Measurements from ENCODE around the gene XRN2.

The XRN2 gene

GRCh38 chr20:21391185-21391971 is 88.2 kb downstream of the XRN2 start:
- TF ChIP-seq TAF1 (IDR thresholded peaks at IDR 0.05; ENCODE audit: low read depth), result no peak
- no peak for TF ChIP-seq TEAD4 (IDR thresholded peaks at IDR 0.05)
- TF ChIP-seq YY1 (IDR thresholded peaks at IDR 0.05; ENCODE audit: low read depth), result no peak
- no peak for TF ChIP-seq RAD21 (IDR thresholded peaks at IDR 0.05; ENCODE audit: low read depth)
- TF ChIP-seq TCF12 (IDR thresholded peaks at IDR 0.05; ENCODE audit: low read depth), result no peak
- no peak for TF ChIP-seq CREB1 (IDR thresholded peaks at IDR 0.05; ENCODE audit: low read depth)
- no peak for TF ChIP-seq EP300 (IDR thresholded peaks at IDR 0.05; ENCODE audit: borderline replicate concordance)

- TF ChIP-seq CREB1 (IDR thresholded peaks at IDR 0.05; ENCODE audit: low read depth) (no peak), TCF12 (IDR thresholded peaks at IDR 0.05; ENCODE audit: low read depth) (no peak), USF1 (IDR thresholded peaks at IDR 0.05) (no peak), EP300 (IDR thresholded peaks at IDR 0.05; ENCODE audit: borderline replicate concordance) (no peak), FOXM1 (IDR thresholded peaks at IDR 0.05; ENCODE audit: borderline replicate concordance, low read depth) (no peak), TAF1 (IDR thresholded peaks at IDR 0.05; ENCODE audit: low read depth) (no peak), NFIC (IDR thresholded peaks at IDR 0.05) (no peak), CEBPB (IDR thresholded peaks at IDR 0.05) (no peak), TEAD4 (IDR thresholded peaks at IDR 0.05) (no peak), EGR1 (IDR thresholded peaks at IDR 0.05) (no peak), YY1 (IDR thresholded peaks at IDR 0.05; ENCODE audit: low read depth) (no peak), RAD21 (IDR thresholded peaks at IDR 0.05; ENCODE audit: low read depth) (no peak), ZBTB7A (IDR thresholded peaks at IDR 0.05; ENCODE audit: low read depth) (no peak)
- TF ChIP-seq, protein P1, sequence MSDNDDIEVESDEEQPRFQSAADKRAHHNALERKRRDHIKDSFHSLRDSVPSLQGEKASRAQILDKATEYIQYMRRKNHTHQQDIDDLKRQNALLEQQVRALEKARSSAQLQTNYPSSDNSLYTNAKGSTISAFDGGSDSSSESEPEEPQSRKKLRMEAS (IDR thresholded peaks at IDR 0.05), result no peak
- TF ChIP-seq, protein P2, sequence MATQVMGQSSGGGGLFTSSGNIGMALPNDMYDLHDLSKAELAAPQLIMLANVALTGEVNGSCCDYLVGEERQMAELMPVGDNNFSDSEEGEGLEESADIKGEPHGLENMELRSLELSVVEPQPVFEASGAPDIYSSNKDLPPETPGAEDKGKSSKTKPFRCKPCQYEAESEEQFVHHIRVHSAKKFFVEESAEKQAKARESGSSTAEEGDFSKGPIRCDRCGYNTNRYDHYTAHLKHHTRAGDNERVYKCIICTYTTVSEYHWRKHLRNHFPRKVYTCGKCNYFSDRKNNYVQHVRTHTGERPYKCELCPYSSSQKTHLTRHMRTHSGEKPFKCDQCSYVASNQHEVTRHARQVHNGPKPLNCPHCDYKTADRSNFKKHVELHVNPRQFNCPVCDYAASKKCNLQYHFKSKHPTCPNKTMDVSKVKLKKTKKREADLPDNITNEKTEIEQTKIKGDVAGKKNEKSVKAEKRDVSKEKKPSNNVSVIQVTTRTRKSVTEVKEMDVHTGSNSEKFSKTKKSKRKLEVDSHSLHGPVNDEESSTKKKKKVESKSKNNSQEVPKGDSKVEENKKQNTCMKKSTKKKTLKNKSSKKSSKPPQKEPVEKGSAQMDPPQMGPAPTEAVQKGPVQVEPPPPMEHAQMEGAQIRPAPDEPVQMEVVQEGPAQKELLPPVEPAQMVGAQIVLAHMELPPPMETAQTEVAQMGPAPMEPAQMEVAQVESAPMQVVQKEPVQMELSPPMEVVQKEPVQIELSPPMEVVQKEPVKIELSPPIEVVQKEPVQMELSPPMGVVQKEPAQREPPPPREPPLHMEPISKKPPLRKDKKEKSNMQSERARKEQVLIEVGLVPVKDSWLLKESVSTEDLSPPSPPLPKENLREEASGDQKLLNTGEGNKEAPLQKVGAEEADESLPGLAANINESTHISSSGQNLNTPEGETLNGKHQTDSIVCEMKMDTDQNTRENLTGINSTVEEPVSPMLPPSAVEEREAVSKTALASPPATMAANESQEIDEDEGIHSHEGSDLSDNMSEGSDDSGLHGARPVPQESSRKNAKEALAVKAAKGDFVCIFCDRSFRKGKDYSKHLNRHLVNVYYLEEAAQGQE (IDR thresholded peaks at IDR 0.05; ENCODE audit: low read depth), result no peak
Measured at GRCh38 chr20:21391972-21392352, 88.8 kb downstream of the XRN2 start.

DNA sequence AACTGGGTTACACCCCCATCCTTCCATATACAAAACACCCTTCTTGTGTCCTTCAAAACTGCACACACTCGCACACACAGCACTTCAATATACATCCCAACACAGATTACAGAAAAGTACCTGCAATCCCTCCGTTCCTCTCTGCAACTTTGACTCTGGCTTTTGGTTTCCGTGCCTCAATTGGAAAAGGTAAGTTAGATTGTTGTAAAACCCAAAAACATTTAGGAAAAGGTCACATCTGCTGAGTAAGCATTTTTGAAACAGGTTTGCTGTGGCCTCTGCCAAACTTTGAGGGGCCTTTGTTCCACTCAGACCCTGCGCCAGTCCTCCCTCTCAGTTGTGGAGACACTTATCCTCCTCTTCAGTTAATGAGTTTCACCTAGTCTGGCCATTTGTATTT is 90.0 kb downstream of the XRN2 start:
- TF ChIP-seq YY1 (IDR thresholded peaks at IDR 0.05; ENCODE audit: low read depth), result no peak
- TF ChIP-seq TCF12 (IDR thresholded peaks at IDR 0.05; ENCODE audit: low read depth), result no peak
- TF ChIP-seq, protein P2 (IDR thresholded peaks at IDR 0.05; ENCODE audit: low read depth), result no peak
- TF ChIP-seq TAF1 (IDR thresholded peaks at IDR 0.05; ENCODE audit: low read depth), result no peak
- no peak for TF ChIP-seq EGR1 (IDR thresholded peaks at IDR 0.05)
- no peak for TF ChIP-seq USF1 (IDR thresholded peaks at IDR 0.05)
- TF ChIP-seq ZBTB7A (IDR thresholded peaks at IDR 0.05; ENCODE audit: low read depth), result no peak
- TF ChIP-seq RAD21 (IDR thresholded peaks at IDR 0.05; ENCODE audit: low read depth), result no peak
- TF ChIP-seq CEBPB (IDR thresholded peaks at IDR 0.05), result no peak
- TF ChIP-seq TEAD4 (IDR thresholded peaks at IDR 0.05), result no peak
- TF ChIP-seq, protein P1 (IDR thresholded peaks at IDR 0.05), result no peak
- no peak for TF ChIP-seq CREB1 (IDR thresholded peaks at IDR 0.05; ENCODE audit: low read depth)
- TF ChIP-seq NFIC (IDR thresholded peaks at IDR 0.05), result no peak
- no peak for TF ChIP-seq EP300 (IDR thresholded peaks at IDR 0.05; ENCODE audit: borderline replicate concordance)
- TF ChIP-seq FOXM1 (IDR thresholded peaks at IDR 0.05; ENCODE audit: borderline replicate concordance, low read depth), result no peak

GRCh38 chr20:21393816-21394519 is 90.8 kb downstream of the XRN2 start:
- TF ChIP-seq, protein P2 (IDR thresholded peaks at IDR 0.05; ENCODE audit: low read depth), result no peak
- TF ChIP-seq USF1 (IDR thresholded peaks at IDR 0.05) (no peak), EGR1 (IDR thresholded peaks at IDR 0.05) (no peak), FOXM1 (IDR thresholded peaks at IDR 0.05; ENCODE audit: borderline replicate concordance, low read depth) (no peak), TCF12 (IDR thresholded peaks at IDR 0.05; ENCODE audit: low read depth) (no peak), TEAD4 (IDR thresholded peaks at IDR 0.05) (no peak), CREB1 (IDR thresholded peaks at IDR 0.05; ENCODE audit: low read depth) (no peak), TAF1 (IDR thresholded peaks at IDR 0.05; ENCODE audit: low read depth) (no peak), EP300 (IDR thresholded peaks at IDR 0.05; ENCODE audit: borderline replicate concordance) (no peak), ZBTB7A (IDR thresholded peaks at IDR 0.05; ENCODE audit: low read depth) (no peak), YY1 (IDR thresholded peaks at IDR 0.05; ENCODE audit: low read depth) (no peak), CEBPB (IDR thresholded peaks at IDR 0.05) (no peak), RAD21 (IDR thresholded peaks at IDR 0.05; ENCODE audit: low read depth) (no peak), NFIC (IDR thresholded peaks at IDR 0.05) (no peak)
- TF ChIP-seq, protein P1 (IDR thresholded peaks at IDR 0.05), result no peak

Measured in Ishikawa (cell line).